Kidney (tissue), 14 donors: ENCODE measurements around the gene PLGRKT. TPM values are rescaled to one million over a fixed set of nuclear protein-coding genes. Genes with fewer than 3 reads are reported as not detected.

Experiments
- DNase-seq, 5 donors: peaks; one replicate each; pipeline ENCODE4 v3.0.0-alpha.2; 2013 to 2020
- FAIRE-seq: peaks from 2 replicates; lab custom pipeline; 2012; peaks lifted over from hg19 to GRCh38; lab: Jason Lieb, UNC
- H3K27ac ChIP-seq, 2 donors: one replicate each; pipeline ENCODE4 v1.7.0; 2013; ENCODE audit warnings: low read depth in 2 of 2, low read length in 2 of 2, inconsistent platforms in 1 of 2
- H3K27me3 ChIP-seq: one replicate; pipeline ENCODE4 v1.7.1; 2013; ENCODE audit warnings: low read length, inconsistent platforms; ENCODE audit not compliant: control insufficient read depth, insufficient read depth
- H3K36me3 ChIP-seq, 3 donors: one replicate each; pipeline versions ENCODE4 v1.7.0 to v1.7.1; 2013; ENCODE audit warnings: low read length in 3 of 3, control low read depth in 1 of 3, inconsistent platforms in 1 of 3; ENCODE audit not compliant: insufficient read depth in 3 of 3, control insufficient read depth in 2 of 3
- H3K4me1 ChIP-seq, 3 donors: one replicate each; pipeline versions ENCODE4 v1.7.0 to v1.7.1; 2013; ENCODE audit warnings: low read length in 3 of 3, inconsistent platforms in 1 of 3, low read depth in 1 of 3; ENCODE audit not compliant: control insufficient read depth in 2 of 3, insufficient read depth in 2 of 3
- H3K4me3 ChIP-seq, 3 donors: one replicate each; pipeline versions ENCODE4 v1.7.0 to v1.8.1; 2013; ENCODE audit warnings: low read length in 3 of 3, control low read depth in 1 of 3, inconsistent platforms in 1 of 3
- H3K9ac ChIP-seq, 3 donors: one replicate each; pipeline versions ENCODE4 v1.7.0 to v1.7.1; 2013; ENCODE audit warnings: low read length in 3 of 3, control low read depth in 1 of 3, inconsistent platforms in 1 of 3
- H3K9me3 ChIP-seq, 3 donors: one replicate each; pipeline versions ENCODE4 v1.7.0 to v1.7.1; 2013; ENCODE audit warnings: low read length in 3 of 3, control low read depth in 1 of 3, inconsistent platforms in 1 of 3; ENCODE audit not compliant: control insufficient read depth in 2 of 3, insufficient read depth in 1 of 3
- intact Hi-C: fragments of 100-400 bp; cut with DNase I; formaldehyde crosslinking; loops from one replicate; pipeline ENCODE4 v1.11.1; 2022
- polyA plus RNA-seq: library from polyadenylated mRNA; stranded (reverse); fragments of 350-450 nt; fragmentation: Illumina TruSeq; extraction: RNeasy Lipid Tissue Mini Kit (QIAGEN cat#74804); gene quantifications from one replicate; pipeline ENCODE4 v1.2.3, GENCODE V29; 2014; ENCODE audit warnings: low read depth, low replicate concordance; ENCODE audit not compliant: insufficient read depth
- total RNA-seq: library from RNA; stranded (reverse); fragmentation: NEBNext Ultra II Directional; extraction: Animal tissue kit (Norgen Biotek cat#: 25700); gene quantifications from one replicate; pipeline ENCODE4 v1.2.1, GENCODE V29; 2021
- TF ChIP-seq, protein P1 (sequence below): IDR thresholded peaks from 3 replicates; pipeline ENCODE4 v1.5.1; 2012; ENCODE audit warnings: mild to moderate bottlenecking, moderate library complexity, borderline replicate concordance; ENCODE audit not compliant: insufficient read depth; ENCODE audit errors: extremely low read depth
- donor health status: control.
- donor health status: control.
- donor health status: control.
- donor health status: control.
- donor health status: control.
- donor health status: DM: yes; HTN: yes; CAD: no.
- donor health status: Normal renal cell carcinoma (clear cell type).

PLGRKT gene
- total and polyA plus RNA-seq, 2 donors from 2014 or later = 35.2 to 50.9 TPM

DNA sequence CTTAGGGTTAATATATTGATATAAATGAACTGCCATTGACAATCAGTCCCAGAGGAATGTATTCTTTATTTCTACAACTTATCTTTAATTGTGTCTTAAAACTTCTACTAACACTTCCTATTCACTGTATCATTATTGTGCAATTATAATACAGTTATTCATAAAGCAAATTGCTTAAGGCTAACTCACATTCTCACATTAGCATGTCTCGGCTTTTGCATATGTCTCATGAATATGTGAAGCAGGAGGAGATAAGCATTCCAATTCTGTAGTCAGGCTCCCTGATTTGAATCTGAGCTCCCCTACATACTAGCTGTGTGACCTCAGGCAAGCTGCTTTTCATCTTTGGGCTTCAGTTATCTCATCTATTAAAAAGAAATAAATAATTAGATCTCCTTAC is 45.4 kb downstream of the PLGRKT start:
- DNase-seq (no peak), FAIRE-seq (no peak)
- Histone ChIP-seq H3K27ac (no peak overlapping the region), H3K4me1 (no peaks in the 10 kb centered on the region), H3K27me3 (no peaks in the 10 kb centered on the region), H3K9me3 (no peaks in the 10 kb centered on the region), H3K9ac (no peak overlapping the region), H3K4me3 (no peak overlapping the region), H3K36me3 (peaks cover 0 to 2% (median 0%) of the 10 kb centered on the region in 3 donors)
- TF ChIP-seq, protein P1, sequence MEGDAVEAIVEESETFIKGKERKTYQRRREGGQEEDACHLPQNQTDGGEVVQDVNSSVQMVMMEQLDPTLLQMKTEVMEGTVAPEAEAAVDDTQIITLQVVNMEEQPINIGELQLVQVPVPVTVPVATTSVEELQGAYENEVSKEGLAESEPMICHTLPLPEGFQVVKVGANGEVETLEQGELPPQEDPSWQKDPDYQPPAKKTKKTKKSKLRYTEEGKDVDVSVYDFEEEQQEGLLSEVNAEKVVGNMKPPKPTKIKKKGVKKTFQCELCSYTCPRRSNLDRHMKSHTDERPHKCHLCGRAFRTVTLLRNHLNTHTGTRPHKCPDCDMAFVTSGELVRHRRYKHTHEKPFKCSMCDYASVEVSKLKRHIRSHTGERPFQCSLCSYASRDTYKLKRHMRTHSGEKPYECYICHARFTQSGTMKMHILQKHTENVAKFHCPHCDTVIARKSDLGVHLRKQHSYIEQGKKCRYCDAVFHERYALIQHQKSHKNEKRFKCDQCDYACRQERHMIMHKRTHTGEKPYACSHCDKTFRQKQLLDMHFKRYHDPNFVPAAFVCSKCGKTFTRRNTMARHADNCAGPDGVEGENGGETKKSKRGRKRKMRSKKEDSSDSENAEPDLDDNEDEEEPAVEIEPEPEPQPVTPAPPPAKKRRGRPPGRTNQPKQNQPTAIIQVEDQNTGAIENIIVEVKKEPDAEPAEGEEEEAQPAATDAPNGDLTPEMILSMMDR = no peak
- intact Hi-C loops = no loop called here

DNA sequence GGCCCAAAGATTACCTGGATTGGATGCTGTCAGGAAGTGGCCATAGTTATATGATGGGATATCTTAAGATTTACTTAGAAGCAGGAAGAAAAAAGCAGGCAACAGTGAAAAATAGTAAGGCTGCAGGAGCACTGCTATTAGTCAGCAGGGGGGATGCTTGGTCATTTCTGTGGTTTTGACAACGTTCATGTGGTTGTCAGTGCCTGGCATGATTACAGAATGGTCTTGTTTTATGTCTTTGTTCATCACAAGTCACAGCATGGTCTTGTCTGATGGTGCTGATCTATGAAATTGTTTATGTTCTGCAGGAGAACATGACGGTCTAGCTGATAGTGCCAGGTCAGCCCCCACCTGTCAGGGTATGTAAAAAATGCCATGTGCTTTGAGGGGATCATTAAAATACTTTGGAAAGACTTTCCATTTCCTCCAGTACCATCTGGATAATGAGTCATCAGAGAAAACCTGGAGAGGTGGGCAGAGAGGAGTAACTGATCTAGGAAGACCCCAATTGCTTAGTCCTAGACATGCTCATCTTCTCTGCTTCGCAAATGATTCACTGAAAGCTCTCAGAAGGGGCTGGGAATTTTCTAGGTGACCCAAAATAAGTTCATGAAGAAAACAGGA is 48.5 kb downstream of the PLGRKT start:
- H3K4me3 ChIP-seq = no peak overlapping the region
- DNase-seq (no peak), FAIRE-seq (no peak)
- no peaks in the 10 kb centered on the region for H3K4me1 ChIP-seq
- TF ChIP-seq, protein P1 = no peak
- H3K27ac ChIP-seq = no peak overlapping the region
- no peaks in the 10 kb centered on the region for H3K9me3 ChIP-seq
- peaks cover 0 to 2% (median 0%) of the 10 kb centered on the region in 3 donors for H3K36me3 ChIP-seq
- H3K27me3 ChIP-seq = no peaks in the 10 kb centered on the region
- intact Hi-C loops = no loop called here
- H3K9ac ChIP-seq = no peak overlapping the region

DNA sequence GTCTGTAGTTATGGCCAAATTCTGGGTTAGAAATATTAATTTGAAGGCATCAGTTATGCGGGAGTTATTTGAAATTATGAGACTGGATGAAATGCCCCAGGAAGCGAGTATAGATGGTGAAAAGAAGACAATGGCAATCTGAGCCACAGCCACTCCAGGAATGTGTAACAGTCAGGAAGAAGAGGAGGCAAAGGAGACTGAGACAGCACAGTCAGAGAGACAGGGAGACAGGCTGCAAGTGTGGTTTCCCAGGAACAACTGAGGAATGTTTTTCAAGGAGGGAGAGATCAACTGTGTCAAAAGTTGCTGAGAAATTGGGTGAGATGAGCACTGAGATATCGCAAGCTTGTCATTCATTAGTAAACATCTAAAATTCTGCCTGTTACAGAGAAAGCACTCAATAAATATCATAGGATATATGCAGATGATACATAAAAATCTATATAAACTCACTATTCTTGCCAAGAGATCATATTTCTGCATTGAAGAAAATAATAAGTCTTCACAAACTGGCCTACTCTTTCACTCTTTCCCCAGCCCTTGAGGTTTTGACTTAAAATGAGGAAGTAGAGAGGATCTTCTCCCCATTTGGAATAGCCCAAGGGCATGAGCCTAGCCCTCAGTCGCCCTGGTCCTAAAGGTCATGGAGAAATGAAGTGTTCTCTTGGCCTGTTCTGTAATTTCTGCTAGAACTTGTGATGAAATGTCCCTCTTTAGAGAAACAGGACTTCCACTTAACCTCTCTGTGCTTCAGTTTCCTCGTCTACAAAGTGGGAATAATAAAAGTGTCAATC is 49.5 kb downstream of the PLGRKT start:
- H3K4me3 ChIP-seq = no peak overlapping the region
- intact Hi-C loops = no loop called here
- no peaks in the 10 kb centered on the region for H3K9me3 ChIP-seq
- H3K4me1 ChIP-seq = no peaks in the 10 kb centered on the region
- DNase-seq (no peak), FAIRE-seq (no peak)
- no peak overlapping the region for H3K9ac ChIP-seq
- H3K36me3 ChIP-seq = peaks cover 0 to 2% (median 0%) of the 10 kb centered on the region in 3 donors
- TF ChIP-seq, protein P1 = no peak
- no peak overlapping the region for H3K27ac ChIP-seq
- no peaks in the 10 kb centered on the region for H3K27me3 ChIP-seq
